Lung microvascular endothelial cell (primary cell): ENCODE measurements around the gene TMSB10. TPM values are rescaled to one million over a fixed set of nuclear protein-coding genes. Genes with fewer than 3 reads are reported as not detected.

Source experiments
- DNase-seq, 2 donors: peaks; one replicate each; pipeline versions ENCODE4 v3.0.0 to v3.0.0-alpha.2; 2010; ENCODE audit warnings: low read depth in 2 of 2
- total RNA-seq: library from RNA; depleted of rRNA; stranded (reverse); fragments of >200 nt; gene quantifications from 2 replicates; pipeline ENCODE4 v1.2.1, GENCODE V29; 2014

Gene TMSB10
- total RNA-seq, 1 donor from 2014 or later: 7,454 TPM

DNA sequence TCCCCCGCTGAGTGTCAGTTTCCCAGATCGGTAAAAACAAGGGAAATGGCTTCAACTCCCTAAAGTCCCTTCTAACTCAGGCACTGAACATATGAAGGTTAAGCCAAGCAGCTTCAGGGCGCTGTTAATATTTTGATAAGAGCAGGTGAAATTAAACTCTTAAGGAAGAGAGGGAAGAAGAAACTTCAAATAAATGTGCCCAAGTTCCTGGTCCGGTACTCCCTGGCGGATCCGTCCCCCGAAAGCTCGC is 25.1 kb upstream of the TMSB10 start:
- DNase-seq: no peak

GRCh38 chr2:84880645-84881521 is 24.6 kb upstream of the TMSB10 start, which contains the start of gene TRABD2A:
TSS of gene TRABD2A (minus strand) at chr2:84881084. CDS start at chr2:84881039, 45 bp downstream.
- DNase-seq: no peak

DNA sequence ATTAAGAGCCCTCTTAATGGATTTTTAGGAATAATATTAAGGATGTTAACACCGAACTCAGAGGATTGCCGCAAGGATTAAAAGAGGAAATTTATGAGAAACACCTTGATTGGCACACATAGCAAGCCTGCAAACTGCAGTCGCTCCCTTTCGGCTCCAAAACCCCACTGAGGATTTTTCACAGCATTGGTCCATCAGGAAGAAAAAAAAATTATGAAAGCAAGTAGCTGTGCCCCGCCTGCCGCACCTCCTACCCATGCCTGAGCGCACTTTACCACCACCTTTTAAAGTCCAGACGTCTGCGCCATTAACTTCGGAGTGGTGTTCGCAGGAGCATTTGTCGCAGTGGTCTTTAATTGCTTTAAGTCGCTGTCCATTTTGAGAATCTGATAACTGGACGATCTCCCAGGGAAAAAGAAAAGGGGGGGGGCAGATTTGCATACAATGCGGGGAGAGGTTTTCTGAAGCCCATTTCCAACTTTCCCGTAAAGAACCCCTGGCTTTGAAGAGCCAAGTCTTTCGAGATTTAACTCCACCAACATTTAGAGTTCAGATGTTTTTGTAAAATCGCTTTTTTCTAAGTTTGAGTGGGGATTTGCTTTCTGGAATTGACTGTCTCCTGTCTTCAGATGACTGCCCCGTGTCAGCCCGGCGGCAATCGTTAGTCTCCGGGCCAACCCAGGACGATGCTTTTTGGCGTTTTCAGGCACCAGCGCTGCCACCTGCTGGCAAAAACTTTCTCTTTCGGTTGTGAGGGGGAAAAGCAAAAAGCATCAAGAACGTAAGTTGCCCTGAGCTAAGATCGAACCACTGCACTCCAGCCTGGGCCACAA is 23.7 kb upstream of the TMSB10 start:
- DNase-seq: peak; percentile 83 to 84

DNA sequence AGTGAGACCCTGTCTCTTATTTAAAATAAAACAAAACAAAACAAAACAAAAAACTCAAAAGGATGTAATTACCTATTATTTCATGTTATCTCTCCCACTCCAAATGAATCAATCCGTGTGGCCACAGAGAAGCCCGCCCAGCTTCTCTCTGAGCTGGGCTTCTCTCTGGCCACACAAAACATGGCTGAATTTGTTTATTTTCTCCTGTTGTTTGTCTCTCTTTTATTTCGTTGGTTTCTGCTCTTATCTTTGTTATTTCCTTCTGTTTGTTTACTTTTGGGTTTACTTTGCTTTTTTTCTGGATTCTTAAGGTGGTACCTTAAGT is 23.1 kb upstream of the TMSB10 start:
- DNase-seq: no peak

GRCh38 chr2:84882775-84883550 is 22.5 kb upstream of the TMSB10 start:
- DNase-seq: no peak

DNA sequence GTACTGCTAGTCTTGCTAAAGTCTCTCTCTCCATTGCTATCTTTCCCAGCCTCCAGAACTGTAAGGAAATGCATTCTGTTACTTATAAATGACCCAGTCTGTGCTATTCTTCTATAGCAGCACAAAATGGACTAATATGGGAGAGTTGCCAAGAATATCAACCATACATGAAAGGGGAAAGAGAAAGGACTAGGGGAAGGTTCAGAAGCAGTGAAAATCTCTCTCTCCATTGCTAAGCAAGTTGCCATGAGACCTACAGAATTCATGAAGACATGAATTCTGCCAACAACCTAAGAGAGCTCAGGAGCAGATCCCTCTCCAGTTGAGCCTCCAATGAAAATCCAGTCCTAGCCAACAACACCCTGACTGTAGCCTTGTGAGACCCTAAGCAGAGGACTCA is 21.0 kb upstream of the TMSB10 start:
- peak in 1 of 2 donors; percentile 63 for DNase-seq

DNA sequence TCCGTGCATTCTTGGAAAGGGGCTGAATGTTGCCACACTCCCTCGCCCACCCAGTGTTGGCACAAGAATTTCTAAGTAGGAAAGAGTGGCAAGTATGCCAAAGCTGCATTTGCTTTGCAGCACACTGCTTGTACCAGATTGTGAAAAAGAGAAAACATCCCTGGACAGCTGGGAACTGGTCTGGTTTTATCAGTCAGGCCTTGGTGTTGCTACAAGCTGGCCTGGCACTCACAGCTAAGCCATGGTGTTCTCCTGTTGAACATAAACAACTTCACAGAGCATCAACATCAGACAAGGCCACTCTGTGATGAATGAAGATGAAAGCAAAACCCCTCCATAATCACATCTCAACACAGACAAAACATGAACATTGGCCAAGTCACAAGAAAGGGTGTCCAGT is 20.3 kb upstream of the TMSB10 start:
- no peak for DNase-seq

DNA sequence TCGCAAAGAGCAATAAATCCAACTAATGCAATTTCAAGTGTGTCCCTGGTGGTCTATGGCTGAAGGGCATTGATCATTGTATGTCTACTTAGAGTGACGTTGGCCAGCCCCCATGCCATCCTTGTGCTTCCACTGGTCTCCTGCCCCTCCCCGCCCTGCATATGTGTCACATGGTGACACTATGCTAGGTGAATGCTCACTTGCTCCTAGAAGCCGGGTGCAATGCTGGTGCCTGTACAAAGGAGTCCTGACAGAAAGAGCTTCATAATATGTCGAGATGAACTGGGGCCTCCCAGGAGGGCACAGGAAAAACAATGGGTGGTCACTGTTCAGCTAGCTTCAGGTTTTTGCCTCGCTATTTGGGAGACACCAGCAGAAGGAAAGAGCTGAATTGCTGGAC is 18.7 kb upstream of the TMSB10 start:
- DNase-seq: no peak

- DNase-seq: peak; percentile 43 to 44
These were observed 16.8 kb upstream of the TMSB10 start for GRCh38 chr2:84888401-84889276.

DNA sequence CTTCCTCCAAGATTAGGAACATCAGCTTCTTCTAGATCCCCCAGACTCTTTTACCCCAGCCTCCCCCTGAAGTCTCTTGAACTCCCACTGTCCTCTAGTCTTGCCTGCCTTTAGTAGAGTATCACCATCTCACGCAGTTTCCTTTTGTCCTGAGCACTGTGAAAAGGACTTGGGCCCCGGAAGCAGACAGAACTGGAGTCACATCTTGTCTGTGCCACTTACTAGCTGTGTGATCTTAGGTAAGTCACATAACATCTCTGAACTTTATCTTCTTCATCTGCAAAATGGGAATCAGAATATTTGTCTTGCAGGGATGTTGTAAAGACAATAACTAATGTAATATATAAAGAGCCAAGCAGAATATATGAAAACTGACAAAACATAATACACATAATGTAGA is 16.1 kb upstream of the TMSB10 start:
- no peak for DNase-seq

DNA sequence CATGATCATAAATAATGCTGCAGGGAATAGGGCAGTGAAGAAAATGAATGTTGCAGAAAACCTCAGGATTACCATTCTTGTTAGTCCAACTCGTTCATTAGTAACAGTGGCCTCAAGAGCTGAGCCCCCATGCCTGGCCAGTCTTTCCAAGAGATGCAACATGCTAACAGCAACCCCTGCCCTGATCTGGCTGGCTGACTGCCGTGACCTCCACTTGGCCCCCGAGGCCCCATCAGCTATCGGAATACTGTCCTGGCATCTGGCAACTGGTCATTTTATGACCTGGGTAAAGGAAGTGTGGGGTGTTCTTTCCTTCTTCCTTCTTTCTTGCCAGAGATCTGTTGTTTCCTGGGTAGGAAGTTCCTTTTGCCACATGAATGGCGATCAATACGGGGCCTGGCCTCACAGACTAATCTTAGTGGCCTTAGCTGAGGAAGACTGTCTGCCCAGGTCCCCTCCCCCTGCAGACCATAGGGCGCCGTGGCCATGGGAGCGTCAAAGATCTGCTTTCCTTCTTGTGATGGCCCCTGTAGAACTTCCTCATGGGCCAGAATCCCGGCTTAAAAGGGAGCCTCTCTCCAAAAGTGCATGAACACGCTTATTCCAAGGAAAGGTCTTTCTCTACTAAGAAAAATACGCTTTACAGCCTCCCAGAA is 14.0 kb upstream of the TMSB10 start:
- DNase-seq: no peak

- DNase-seq: no peak
These were observed 11.3 kb upstream of the TMSB10 start for GRCh38 chr2:84894131-84894586.

DNA sequence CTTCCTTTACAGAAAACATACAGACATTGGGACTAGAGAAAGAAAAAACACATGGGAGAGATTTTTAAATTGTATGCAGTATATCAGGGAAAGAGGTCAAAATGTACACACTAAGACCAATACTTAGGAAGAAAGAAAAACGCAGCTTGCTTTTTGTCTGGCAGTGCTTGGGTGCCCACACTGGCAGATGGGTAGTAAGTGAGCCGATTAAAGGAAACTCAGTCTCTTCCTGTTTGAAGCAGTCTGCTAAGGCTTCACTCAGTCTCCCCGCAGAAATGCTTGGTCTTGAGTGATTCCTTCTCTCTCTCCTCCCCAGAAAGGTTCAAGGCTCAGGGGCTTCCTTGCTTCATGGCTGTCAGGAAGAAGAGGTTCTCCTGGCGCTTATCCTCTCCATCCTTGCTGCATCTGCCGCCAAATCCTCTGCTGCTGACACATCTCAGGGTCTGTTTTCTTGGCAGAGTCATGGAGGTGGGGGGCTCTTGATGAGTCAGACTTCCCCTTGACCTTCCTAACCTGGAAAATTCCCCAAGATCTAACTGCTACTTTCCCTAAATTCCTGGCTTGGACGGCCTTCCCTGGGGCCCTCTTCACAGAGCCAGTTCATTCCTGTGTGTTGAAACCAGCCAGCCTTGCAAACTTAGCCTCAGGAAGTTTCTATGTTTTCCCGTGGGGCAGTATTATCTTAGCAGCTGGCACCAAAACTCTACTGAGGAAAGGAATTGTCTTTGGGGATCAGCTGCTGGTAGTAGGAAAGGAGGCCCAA is 10.5 kb upstream of the TMSB10 start:
- DNase-seq: peak in 1 of 2 donors; percentile 39

DNA sequence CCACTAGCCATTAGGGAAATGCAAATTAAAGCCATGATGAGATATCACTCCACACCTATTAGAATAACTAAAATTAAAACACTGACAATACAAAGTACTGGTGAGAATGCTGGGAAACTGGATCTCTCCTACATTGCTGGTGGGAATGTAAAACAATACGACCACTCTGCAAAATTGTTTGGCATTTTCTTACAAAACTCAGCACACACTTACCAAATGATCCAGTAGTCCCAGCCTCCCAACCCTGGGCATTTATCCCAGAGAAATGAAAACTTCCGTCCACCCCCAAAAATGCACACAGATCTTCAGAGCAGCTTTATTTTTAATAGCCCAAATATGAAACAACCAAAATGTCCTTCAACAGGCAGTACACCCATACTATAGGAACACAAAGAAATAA is 8.9 kb upstream of the TMSB10 start:
- no peak for DNase-seq

GRCh38 chr2:84897773-84898172 is 7.7 kb upstream of the TMSB10 start:
- peak in 1 of 2 donors; percentile 8 for DNase-seq

- no peak for DNase-seq
These were observed 5.9 kb upstream of the TMSB10 start for GRCh38 chr2:84899304-84900204.

GRCh38 chr2:84900971-84901370 is 4.5 kb upstream of the TMSB10 start:
- DNase-seq: no peak

DNA sequence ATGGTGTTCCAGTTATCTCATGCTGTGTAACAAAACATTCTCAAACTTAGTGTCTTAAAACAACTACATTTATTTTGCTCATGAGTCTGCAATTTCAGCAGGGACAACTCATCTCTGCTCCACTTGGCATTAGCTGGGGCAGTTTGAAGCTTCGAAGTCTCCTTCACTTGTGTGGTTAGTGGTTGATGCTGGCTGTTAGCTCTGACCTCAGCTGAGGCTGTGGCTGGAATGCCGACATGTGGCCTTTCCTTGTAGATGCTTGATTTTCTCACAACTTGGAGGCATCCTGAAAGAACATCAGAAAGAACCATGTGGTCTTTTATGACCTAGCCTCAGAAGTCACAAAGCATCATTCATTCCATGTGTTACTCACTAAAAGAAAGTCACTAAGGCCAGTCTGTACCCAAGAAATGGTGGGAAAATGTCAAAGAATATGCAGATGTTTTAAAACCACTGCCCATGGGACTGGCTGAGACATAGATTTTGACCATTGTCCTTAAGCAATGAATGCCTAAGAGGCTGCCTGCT is 3.8 kb upstream of the TMSB10 start:
- no peak for DNase-seq
